Keratinocyte (primary cell): ENCODE data around the gene VWA7. TPM values are rescaled to one million over a fixed set of nuclear protein-coding genes. Genes with fewer than 3 reads are reported as not detected.

ENCODE experiments used
- DNase-seq: peaks from one replicate; pipeline ENCODE4 v3.0.0-alpha.2; 2011; ENCODE audit warnings: low read depth, missing footprints, low spot score
- FAIRE-seq: peaks from 2 replicates; lab custom pipeline; 2011; peaks lifted over from hg19 to GRCh38; lab: Jason Lieb, UNC
- H2AFZ ChIP-seq: 2 replicates; pipeline ENCODE4 v1.6.0; 2012; ENCODE audit warnings: low read length, control low read depth, inconsistent platforms; ENCODE audit not compliant: control insufficient read depth
- H3K27ac ChIP-seq: 2 replicates; pipeline ENCODE4 v1.5.1; 2011; ENCODE audit warnings: low read length; ENCODE audit not compliant: control insufficient read depth, insufficient read depth
- H3K27me3 ChIP-seq: 3 replicates; pipeline ENCODE4 v1.6.0; 2011; ENCODE audit warnings: low read length; ENCODE audit not compliant: control insufficient read depth, insufficient read depth; ENCODE audit errors: extremely low read depth
- H3K36me3 ChIP-seq, 2 experiments: 2 replicates in 1 of 2; 3 replicates in 1 of 2; pipeline ENCODE4 v1.5.1; 2011; ENCODE audit warnings: low read length in 2 of 2, mild to moderate bottlenecking in 1 of 2; ENCODE audit not compliant: control insufficient read depth in 2 of 2, insufficient read depth in 2 of 2; ENCODE audit errors: extremely low read depth in 1 of 2
- H3K4me1 ChIP-seq: 3 replicates; pipeline ENCODE4 v1.5.1; 2011; ENCODE audit warnings: low read length; ENCODE audit not compliant: control insufficient read depth, insufficient read depth; ENCODE audit errors: extremely low read depth
- H3K4me2 ChIP-seq: 3 replicates; pipeline ENCODE4 v1.6.0; 2011; ENCODE audit warnings: low read depth, low read length; ENCODE audit not compliant: control insufficient read depth, insufficient read depth; ENCODE audit errors: extremely low read depth
- H3K4me3 ChIP-seq, 3 experiments: fragments of 200-600 bp in 1 of 3; sonication (generic) in 1 of 3; 2 replicates in 2 of 3; 3 replicates in 1 of 3; pipeline ENCODE4 v1.5.1; 2011 to 2016; ENCODE audit warnings: low read length in 3 of 3, mild to moderate bottlenecking in 3 of 3, control low read depth in 2 of 3, inconsistent platforms in 1 of 3, low read depth in 1 of 3, mixed read lengths in 1 of 3, mixed run types in 1 of 3, moderate library complexity in 1 of 3; ENCODE audit not compliant: control insufficient read depth in 2 of 3, insufficient read depth in 2 of 3; ENCODE audit errors: extremely low read depth in 1 of 3
- H3K79me2 ChIP-seq: 2 replicates; pipeline ENCODE4 v1.6.0; 2012; ENCODE audit warnings: low read length; ENCODE audit not compliant: control insufficient read depth, insufficient read depth
- H3K9ac ChIP-seq: 3 replicates; pipeline ENCODE4 v1.6.0; 2011; ENCODE audit warnings: low read length; ENCODE audit not compliant: control insufficient read depth, insufficient read depth; ENCODE audit errors: extremely low read depth
- H3K9me1 ChIP-seq: 3 replicates; pipeline ENCODE4 v1.6.0; 2011; ENCODE audit warnings: low read length; ENCODE audit not compliant: control insufficient read depth, insufficient read depth; ENCODE audit errors: extremely low read depth
- H3K9me3 ChIP-seq: 2 replicates; pipeline ENCODE4 v1.5.1; 2012; ENCODE audit warnings: low read depth, low read length; ENCODE audit not compliant: control insufficient read depth
- H4K20me1 ChIP-seq: 3 replicates; pipeline ENCODE4 v1.6.0; 2011; ENCODE audit warnings: low read length; ENCODE audit not compliant: control insufficient read depth, insufficient read depth; ENCODE audit errors: extremely low read depth
- EZH2 ChIP-seq: IDR thresholded peaks from one replicate; pipeline ENCODE4 v1.6.1; 2012; ENCODE audit warnings: inconsistent platforms, mild to moderate bottlenecking, low read length, moderate library complexity
- dilution Hi-C: fragments of 300-500 bp; cut with MboI; formaldehyde crosslinking; loops from one replicate; pipeline ENCODE4 v1.7.0; 2020; ENCODE audit warnings: low sequenced_read_pairs; ENCODE audit not compliant: extremely low pct_ligation_motif_present
- polyA plus RNA-seq, 5 experiments: library from polyadenylated mRNA; depleted of rRNA in 3 of 5; stranded (reverse) in 3 of 5; stranded (forward) in 1 of 5; unstranded in 1 of 5; fragments of >200 nt; gene quantifications; 1 replicate in 1 of 5; 2 replicates in 3 of 5; 3 replicates in 1 of 5; pipeline versions ENCODE4 v1.2.1 to v1.2.3, GENCODE V29; 2011 to 2012; ENCODE audit warnings: missing spikeins in 2 of 5, low read depth in 1 of 5, low replicate concordance in 1 of 5
- TF ChIP-seq, protein P1 (sequence below), 3 experiments: IDR thresholded peaks in 1 of 3; conservative IDR thresholded peaks in 1 of 3; optimal IDR thresholded peaks in 1 of 3; 2 replicates in 2 of 3; 3 replicates in 1 of 3; pipeline versions ENCODE3 to v1.5.1; 2011; ENCODE audit warnings: low read length in 3 of 3, mild to moderate bottlenecking in 3 of 3, moderate library complexity in 2 of 3, control low read depth in 1 of 3, inconsistent platforms in 1 of 3; ENCODE audit not compliant: insufficient read depth in 2 of 3; ENCODE audit errors: extremely low read depth in 1 of 3

Gene VWA7
- polyA plus RNA-seq, 1 donor (not counting 4 experiments of a cell fraction or from before 2014, with no cell fraction given), result 0.47 TPM

DNA sequence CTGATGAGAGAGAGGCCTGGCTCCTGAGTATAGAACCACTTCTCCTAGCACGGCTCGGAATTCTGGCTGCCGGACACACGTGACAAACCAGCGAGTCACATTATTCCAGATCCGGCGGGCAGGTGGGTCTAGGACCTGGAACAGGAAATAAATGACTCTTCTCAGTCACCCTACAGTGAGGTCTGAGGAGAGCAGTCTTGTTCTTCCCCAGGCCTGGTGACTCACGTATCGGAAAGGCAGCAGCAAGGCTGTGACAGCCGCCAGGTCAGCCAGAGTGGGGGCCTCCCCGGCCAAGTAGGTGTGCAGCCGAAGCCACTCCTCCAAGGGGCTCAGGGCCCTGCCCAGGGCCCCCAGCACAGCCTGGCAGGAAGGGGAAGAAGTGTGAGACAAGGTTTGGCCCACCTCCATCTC lies 15.6 kb upstream of the VWA7 start:
- peaks cover 10 to 29% of the 10 kb centered on the region in 2 experiments for H3K36me3 ChIP-seq
- H3K27ac ChIP-seq, result peak overlapping the region; percentile 65
- H3K4me1 ChIP-seq, result peaks cover 32% of the 10 kb centered on the region
- dilution Hi-C loops, result no loop called here
- H3K79me2 ChIP-seq, result peaks cover 38% of the 10 kb centered on the region
- H3K9me3 ChIP-seq, result no peaks in the 10 kb centered on the region
- no peaks in the 10 kb centered on the region for H4K20me1 ChIP-seq
- H3K9me1 ChIP-seq, result no peaks in the 10 kb centered on the region
- peak overlapping the region; percentile 18 to 39 (median 21) for H3K4me3 ChIP-seq
- TF ChIP-seq, protein P1, sequence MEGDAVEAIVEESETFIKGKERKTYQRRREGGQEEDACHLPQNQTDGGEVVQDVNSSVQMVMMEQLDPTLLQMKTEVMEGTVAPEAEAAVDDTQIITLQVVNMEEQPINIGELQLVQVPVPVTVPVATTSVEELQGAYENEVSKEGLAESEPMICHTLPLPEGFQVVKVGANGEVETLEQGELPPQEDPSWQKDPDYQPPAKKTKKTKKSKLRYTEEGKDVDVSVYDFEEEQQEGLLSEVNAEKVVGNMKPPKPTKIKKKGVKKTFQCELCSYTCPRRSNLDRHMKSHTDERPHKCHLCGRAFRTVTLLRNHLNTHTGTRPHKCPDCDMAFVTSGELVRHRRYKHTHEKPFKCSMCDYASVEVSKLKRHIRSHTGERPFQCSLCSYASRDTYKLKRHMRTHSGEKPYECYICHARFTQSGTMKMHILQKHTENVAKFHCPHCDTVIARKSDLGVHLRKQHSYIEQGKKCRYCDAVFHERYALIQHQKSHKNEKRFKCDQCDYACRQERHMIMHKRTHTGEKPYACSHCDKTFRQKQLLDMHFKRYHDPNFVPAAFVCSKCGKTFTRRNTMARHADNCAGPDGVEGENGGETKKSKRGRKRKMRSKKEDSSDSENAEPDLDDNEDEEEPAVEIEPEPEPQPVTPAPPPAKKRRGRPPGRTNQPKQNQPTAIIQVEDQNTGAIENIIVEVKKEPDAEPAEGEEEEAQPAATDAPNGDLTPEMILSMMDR (optimal IDR thresholded peaks at IDR 0.05 in 1 of 3, IDR thresholded peaks at IDR 0.05 in 1 of 3, conservative IDR thresholded peaks at IDR 0.05 in 1 of 3; ENCODE audit: extremely low read depth in 1 of 3, insufficient read depth in 2 of 3, low read length in 3 of 3), result no peak
- TF ChIP-seq EZH2, result no peak
- peak overlapping the region; percentile 50 for H3K9ac ChIP-seq
- peak; percentile 61 for DNase-seq
- no peaks in the 10 kb centered on the region for H3K27me3 ChIP-seq
- peak overlapping the region; percentile 66 for H3K4me2 ChIP-seq
- H2AFZ ChIP-seq, result no peak overlapping the region
- peak; percentile 65 for FAIRE-seq

DNA sequence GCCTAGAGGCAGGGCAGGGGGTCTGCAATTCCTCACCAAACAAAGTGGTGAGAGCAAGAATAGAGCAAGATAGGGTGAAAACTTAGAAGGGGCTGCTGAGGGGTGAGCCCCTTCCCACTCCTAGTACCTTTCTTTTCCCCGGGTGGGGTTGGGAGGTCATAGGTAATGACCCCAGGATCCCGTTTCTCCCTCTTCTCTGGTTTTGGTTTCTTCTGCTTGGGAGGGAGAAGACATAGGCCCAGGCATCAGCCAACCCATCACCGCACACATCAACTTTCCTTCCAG lies 14.9 kb upstream of the VWA7 start:
- Histone ChIP-seq H4K20me1 (no peaks in the 10 kb centered on the region), H3K9ac (no peak overlapping the region), H3K9me1 (no peaks in the 10 kb centered on the region), H3K79me2 (peaks cover 38% of the 10 kb centered on the region), H2AFZ (no peak overlapping the region), H3K9me3 (no peaks in the 10 kb centered on the region), H3K27ac (no peak overlapping the region), H3K36me3 (peaks cover 10 to 28% of the 10 kb centered on the region in 2 experiments), H3K4me1 (peaks cover 28% of the 10 kb centered on the region), H3K27me3 (no peaks in the 10 kb centered on the region), H3K4me2 (no peak overlapping the region), H3K4me3 (no peak overlapping the region)
- TF ChIP-seq, protein P1 (optimal IDR thresholded peaks at IDR 0.05 in 1 of 3, IDR thresholded peaks at IDR 0.05 in 1 of 3, conservative IDR thresholded peaks at IDR 0.05 in 1 of 3; ENCODE audit: extremely low read depth in 1 of 3, insufficient read depth in 2 of 3, low read length in 3 of 3), result no peak
- FAIRE-seq (no peak), DNase-seq (no peak)
- dilution Hi-C loops, result no loop called here
